ENCODE results near the gene XRCC3.

- TF ChIP-seq CBX5 (IDR thresholded peaks at IDR 0.05; ENCODE audit: low read depth) (no peak), TAF1 (IDR thresholded peaks at IDR 0.05; ENCODE audit: borderline replicate concordance, low read depth, low read length) (no peak), NR2C2 (IDR thresholded peaks at IDR 0.05; ENCODE audit: borderline replicate concordance, control insufficient read depth, insufficient read length, low read depth) (no peak), ZNF207 (IDR thresholded peaks at IDR 0.05; ENCODE audit: borderline replicate concordance) (no peak), EP300 (IDR thresholded peaks at IDR 0.05; ENCODE audit: borderline replicate concordance in 1 of 2, control insufficient read depth in 1 of 2, low read depth in 2 of 2, low read length in 2 of 2) (no peak), GATAD2B (conservative IDR thresholded peaks at IDR 0.05; ENCODE audit: low read depth) (no peak), PAX8 (IDR thresholded peaks at IDR 0.05) (no peak), CTCF (IDR thresholded peaks at IDR 0.05 in 2 of 3, conservative IDR thresholded peaks at IDR 0.05 in 1 of 3; ENCODE audit: control insufficient read depth in 2 of 3, extremely low read depth in 1 of 3, insufficient read depth in 1 of 3, low read depth in 3 of 3, low read length in 3 of 3) (no peak), HDAC2 (IDR thresholded peaks at IDR 0.05) (no peak), RAD21 (IDR thresholded peaks at IDR 0.05; ENCODE audit: insufficient read depth, low read depth, low read length) (no peak), EGR1 (IDR thresholded peaks at IDR 0.05; ENCODE audit: borderline replicate concordance in 1 of 2, low read depth in 2 of 2, low read length in 2 of 2) (no peak)
- TF ChIP-seq, protein P1, sequence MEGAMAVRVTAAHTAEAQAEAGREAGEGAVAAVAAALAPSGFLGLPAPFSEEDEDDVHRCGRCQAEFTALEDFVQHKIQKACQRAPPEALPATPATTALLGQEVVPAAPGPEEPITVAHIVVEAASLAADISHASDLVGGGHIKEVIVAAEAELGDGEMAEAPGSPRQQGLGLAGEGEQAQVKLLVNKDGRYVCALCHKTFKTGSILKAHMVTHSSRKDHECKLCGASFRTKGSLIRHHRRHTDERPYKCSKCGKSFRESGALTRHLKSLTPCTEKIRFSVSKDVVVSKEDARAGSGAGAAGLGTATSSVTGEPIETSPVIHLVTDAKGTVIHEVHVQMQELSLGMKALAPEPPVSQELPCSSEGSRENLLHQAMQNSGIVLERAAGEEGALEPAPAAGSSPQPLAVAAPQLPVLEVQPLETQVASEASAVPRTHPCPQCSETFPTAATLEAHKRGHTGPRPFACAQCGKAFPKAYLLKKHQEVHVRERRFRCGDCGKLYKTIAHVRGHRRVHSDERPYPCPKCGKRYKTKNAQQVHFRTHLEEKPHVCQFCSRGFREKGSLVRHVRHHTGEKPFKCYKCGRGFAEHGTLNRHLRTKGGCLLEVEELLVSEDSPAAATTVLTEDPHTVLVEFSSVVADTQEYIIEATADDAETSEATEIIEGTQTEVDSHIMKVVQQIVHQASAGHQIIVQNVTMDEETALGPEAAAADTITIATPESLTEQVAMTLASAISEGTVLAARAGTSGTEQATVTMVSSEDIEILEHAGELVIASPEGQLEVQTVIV (IDR thresholded peaks at IDR 0.05; ENCODE audit: borderline replicate concordance, partially characterized antibody) = no peak
- TF ChIP-seq, protein P2, sequence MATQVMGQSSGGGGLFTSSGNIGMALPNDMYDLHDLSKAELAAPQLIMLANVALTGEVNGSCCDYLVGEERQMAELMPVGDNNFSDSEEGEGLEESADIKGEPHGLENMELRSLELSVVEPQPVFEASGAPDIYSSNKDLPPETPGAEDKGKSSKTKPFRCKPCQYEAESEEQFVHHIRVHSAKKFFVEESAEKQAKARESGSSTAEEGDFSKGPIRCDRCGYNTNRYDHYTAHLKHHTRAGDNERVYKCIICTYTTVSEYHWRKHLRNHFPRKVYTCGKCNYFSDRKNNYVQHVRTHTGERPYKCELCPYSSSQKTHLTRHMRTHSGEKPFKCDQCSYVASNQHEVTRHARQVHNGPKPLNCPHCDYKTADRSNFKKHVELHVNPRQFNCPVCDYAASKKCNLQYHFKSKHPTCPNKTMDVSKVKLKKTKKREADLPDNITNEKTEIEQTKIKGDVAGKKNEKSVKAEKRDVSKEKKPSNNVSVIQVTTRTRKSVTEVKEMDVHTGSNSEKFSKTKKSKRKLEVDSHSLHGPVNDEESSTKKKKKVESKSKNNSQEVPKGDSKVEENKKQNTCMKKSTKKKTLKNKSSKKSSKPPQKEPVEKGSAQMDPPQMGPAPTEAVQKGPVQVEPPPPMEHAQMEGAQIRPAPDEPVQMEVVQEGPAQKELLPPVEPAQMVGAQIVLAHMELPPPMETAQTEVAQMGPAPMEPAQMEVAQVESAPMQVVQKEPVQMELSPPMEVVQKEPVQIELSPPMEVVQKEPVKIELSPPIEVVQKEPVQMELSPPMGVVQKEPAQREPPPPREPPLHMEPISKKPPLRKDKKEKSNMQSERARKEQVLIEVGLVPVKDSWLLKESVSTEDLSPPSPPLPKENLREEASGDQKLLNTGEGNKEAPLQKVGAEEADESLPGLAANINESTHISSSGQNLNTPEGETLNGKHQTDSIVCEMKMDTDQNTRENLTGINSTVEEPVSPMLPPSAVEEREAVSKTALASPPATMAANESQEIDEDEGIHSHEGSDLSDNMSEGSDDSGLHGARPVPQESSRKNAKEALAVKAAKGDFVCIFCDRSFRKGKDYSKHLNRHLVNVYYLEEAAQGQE (IDR thresholded peaks at IDR 0.05; ENCODE audit: low read depth, low read length) = no peak
- TF ChIP-seq, protein P3, sequence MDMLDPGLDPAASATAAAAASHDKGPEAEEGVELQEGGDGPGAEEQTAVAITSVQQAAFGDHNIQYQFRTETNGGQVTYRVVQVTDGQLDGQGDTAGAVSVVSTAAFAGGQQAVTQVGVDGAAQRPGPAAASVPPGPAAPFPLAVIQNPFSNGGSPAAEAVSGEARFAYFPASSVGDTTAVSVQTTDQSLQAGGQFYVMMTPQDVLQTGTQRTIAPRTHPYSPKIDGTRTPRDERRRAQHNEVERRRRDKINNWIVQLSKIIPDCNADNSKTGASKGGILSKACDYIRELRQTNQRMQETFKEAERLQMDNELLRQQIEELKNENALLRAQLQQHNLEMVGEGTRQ (IDR thresholded peaks at IDR 0.05; ENCODE audit: borderline replicate concordance, low read depth, low read length) = no peak
Observed at GRCh38 chr14:103739466-103739792, 24.2 kb upstream of the XRCC3 start.
